Measurements from ENCODE around the gene TTC39B.
"Not testable (repeated sequence)": the region's sequence is repeated elsewhere in the genome, so short reads cannot be mapped to it uniquely, and the experiment has no call there.

The TTC39B gene

DNA sequence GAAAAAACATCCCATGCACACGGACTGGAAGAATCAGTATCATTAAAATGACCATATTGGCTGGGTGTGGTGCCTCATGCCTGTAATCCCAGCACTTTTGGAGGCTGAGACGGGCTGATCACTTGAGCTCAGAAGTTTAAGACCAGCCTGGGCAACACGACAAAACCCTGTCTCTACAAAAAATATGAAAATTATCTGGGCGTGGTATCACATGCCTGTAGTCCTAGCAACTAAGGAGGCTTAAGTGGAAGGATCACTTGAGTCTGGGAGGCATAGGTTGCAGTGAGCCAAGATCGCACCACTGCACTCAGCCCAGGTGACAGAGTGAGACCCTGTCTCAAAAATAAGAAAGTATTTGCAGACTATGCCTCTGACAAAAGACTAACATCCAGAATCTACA is 68.4 kb downstream of the TTC39B start:
- Histone ChIP-seq H3K9ac (no peak overlapping the region), H3K4me2 (ENCODE audit: low read length) (no peak overlapping the region), H3K9me3 (ENCODE audit: control insufficient read depth, low read length) (no peaks in the 10 kb centered on the region), H3K4me1 (no peaks in the 10 kb centered on the region), H3K27ac (no peak overlapping the region), H3K4me3 (ENCODE audit: low read depth, low read length) (no peak overlapping the region), H3K36me3 (ENCODE audit: control insufficient read depth, insufficient read depth, low read length) (no peaks in the 10 kb centered on the region), H3K79me2 (peaks cover 3% of the 10 kb centered on the region), H2AFZ (no peak overlapping the region), H3K27me3 (ENCODE audit: control insufficient read depth, insufficient read depth, low read length) (no peaks in the 10 kb centered on the region)
- TF ChIP-seq, protein P1, sequence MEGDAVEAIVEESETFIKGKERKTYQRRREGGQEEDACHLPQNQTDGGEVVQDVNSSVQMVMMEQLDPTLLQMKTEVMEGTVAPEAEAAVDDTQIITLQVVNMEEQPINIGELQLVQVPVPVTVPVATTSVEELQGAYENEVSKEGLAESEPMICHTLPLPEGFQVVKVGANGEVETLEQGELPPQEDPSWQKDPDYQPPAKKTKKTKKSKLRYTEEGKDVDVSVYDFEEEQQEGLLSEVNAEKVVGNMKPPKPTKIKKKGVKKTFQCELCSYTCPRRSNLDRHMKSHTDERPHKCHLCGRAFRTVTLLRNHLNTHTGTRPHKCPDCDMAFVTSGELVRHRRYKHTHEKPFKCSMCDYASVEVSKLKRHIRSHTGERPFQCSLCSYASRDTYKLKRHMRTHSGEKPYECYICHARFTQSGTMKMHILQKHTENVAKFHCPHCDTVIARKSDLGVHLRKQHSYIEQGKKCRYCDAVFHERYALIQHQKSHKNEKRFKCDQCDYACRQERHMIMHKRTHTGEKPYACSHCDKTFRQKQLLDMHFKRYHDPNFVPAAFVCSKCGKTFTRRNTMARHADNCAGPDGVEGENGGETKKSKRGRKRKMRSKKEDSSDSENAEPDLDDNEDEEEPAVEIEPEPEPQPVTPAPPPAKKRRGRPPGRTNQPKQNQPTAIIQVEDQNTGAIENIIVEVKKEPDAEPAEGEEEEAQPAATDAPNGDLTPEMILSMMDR (IDR thresholded peaks at IDR 0.05) = no peak

DNA sequence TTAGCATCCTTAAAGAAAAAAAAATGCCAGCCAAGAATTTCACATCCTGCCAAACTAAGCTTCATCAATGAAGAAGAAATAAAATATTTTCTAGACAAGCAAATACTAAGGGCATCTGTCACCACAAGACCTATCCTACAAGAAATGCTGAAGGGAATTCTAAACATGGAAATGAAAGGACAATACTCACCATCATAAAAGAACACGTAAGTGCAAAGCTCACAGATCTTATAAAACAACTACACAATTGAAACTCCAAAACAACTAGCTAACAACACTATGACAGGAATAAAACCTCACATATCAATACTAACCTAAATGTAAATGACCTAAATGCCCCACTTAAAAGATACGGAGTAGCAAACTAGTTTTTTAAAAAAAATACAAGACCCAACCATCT is 71.4 kb downstream of the TTC39B start:
- no peaks in the 10 kb centered on the region for H3K9me3 ChIP-seq (ENCODE audit: control insufficient read depth, low read length)

DNA sequence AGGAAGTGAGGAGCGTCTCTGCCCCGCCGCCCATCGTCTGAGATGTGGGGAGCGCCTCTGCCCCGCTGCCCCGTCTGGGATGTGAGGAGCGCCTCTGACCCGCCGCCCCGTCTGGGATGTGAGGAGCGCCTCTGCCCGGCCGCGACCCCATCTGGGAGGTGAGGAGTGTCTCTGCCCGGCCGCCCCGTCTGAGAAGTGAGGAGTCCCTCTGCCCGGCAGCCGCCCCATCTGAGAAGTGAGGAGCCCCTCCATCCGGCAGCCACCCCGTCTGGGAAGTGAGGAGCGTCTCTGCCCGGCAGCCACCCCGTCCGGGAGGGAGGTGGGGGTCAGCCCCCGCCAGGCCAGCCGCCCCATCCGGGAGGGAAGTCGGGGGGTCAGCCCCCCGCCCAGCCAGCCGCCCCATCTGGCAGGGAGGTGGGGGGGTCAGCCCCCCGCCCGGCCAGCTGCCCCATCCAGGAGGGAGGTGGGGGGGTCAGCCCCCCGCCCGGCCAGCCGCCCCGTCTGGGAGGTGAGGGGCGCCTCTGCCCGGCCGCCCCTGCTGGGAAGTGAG is 73.0 kb downstream of the TTC39B start:
- H3K9me3 ChIP-seq (ENCODE audit: control insufficient read depth, low read length); H3K36me3 ChIP-seq (ENCODE audit: control insufficient read depth, insufficient read depth, low read length); H3K27me3 ChIP-seq (ENCODE audit: control insufficient read depth, insufficient read depth, low read length); H3K79me2 ChIP-seq; H3K27ac ChIP-seq; H3K4me2 ChIP-seq (ENCODE audit: low read length); H2AFZ ChIP-seq; H3K4me3 ChIP-seq (ENCODE audit: low read depth, low read length); H3K9ac ChIP-seq; H3K4me1 ChIP-seq: not testable (repeated sequence)

More for the DNA sequence above, 71.4 kb downstream of the TTC39B start:
- no peak overlapping the region for H3K9ac ChIP-seq
- no peaks in the 10 kb centered on the region for H3K4me1 ChIP-seq
- no peaks in the 10 kb centered on the region for H3K36me3 ChIP-seq (ENCODE audit: control insufficient read depth, insufficient read depth, low read length)
- no peaks in the 10 kb centered on the region for H3K27me3 ChIP-seq (ENCODE audit: control insufficient read depth, insufficient read depth, low read length)
- H3K4me2 ChIP-seq (ENCODE audit: low read length) = no peak overlapping the region
- TF ChIP-seq, protein P1 (IDR thresholded peaks at IDR 0.05) = no peak
- no peak overlapping the region for H3K27ac ChIP-seq
- H2AFZ ChIP-seq = no peak overlapping the region
- peaks cover 3% of the 10 kb centered on the region for H3K79me2 ChIP-seq
- no peak overlapping the region for H3K4me3 ChIP-seq (ENCODE audit: low read depth, low read length)

DNA sequence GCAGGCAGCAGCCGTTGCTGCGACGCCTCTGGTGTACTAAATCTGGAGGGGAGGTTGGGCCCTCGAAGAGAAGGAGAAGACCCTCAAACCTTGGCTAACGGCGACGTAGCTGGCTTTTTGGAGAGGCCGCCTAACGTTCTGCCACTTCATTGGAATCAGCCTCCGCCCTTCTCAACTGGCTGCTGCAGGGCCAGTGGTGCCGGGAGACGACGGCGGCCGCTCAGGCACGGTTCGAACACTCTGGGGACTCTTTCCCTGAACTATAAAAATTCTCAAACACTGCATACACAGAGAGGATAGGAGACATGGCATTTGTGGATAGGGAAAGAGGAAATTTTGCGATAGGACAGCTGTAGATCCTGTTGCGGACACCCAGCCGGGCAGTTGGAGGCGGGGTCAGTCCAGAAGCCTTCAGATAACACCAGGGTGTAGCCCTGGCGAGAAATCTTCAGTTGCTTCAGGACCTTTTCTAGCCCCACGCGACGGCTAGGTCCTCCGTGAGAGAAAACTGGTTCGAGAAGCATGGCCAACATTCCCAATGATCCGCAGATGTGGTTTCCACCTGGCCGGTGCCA is 74.2 kb downstream of the TTC39B start:
- H3K4me2 ChIP-seq (ENCODE audit: low read length); H3K27me3 ChIP-seq (ENCODE audit: control insufficient read depth, insufficient read depth, low read length): not testable (repeated sequence)

DNA sequence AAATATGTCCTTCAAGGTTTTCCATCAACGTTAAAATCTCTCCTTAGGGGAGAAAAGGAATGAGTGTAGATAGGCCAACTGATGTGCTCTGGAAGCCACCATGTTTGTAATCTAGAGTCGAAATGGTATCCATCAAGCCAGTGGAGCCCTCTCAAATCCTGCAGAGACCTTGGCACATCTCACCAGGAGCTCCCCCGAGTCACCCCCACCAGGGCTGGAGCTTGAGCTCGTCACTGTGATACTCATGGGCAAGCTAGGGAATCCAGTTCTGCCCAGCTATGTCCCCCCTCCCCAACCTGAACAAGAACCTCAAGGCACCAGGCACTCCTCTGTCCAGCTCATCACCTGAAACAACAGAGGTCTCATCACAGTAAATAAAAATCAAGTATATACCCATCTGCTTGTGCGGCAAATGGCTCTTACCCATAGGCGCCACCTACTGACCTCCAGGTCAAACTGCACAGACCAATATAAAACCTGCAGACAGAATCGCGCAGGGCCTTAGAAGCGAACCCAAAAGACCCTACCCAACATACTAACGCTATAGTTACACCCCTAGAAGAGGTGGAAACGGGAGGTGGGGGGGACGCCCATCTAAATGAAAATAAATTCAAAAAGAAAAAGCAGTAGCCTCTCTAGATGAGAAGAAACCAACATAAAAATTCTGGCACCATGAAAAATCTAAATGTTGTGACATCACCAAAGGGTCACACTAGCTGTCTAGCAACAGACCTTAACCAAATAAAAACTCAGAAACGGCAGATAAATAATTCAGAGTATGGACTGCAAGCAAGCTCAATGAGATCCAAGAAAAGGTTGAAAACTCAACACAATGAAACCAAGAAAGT is 75.0 kb downstream of the TTC39B start:
- TF ChIP-seq, protein P1 (IDR thresholded peaks at IDR 0.05) = peak; percentile 35
- H3K4me1 ChIP-seq = no peaks in the 10 kb centered on the region
- no peaks in the 10 kb centered on the region for H3K9me3 ChIP-seq (ENCODE audit: control insufficient read depth, low read length)
- H3K27me3 ChIP-seq (ENCODE audit: control insufficient read depth, insufficient read depth, low read length) = no peaks in the 10 kb centered on the region
- peaks cover 2% of the 10 kb centered on the region for H3K79me2 ChIP-seq
- H3K27ac ChIP-seq = no peak overlapping the region
- H3K9ac ChIP-seq = no peak overlapping the region
- no peak overlapping the region for H2AFZ ChIP-seq
- no peak overlapping the region for H3K4me3 ChIP-seq (ENCODE audit: low read depth, low read length)
- H3K36me3 ChIP-seq (ENCODE audit: control insufficient read depth, insufficient read depth, low read length) = no peaks in the 10 kb centered on the region
- H3K4me2 ChIP-seq (ENCODE audit: low read length) = no peak overlapping the region

More for the DNA sequence above, 74.2 kb downstream of the TTC39B start:
- H3K4me1 ChIP-seq; H3K79me2 ChIP-seq; H3K4me3 ChIP-seq (ENCODE audit: low read depth, low read length); H3K36me3 ChIP-seq (ENCODE audit: control insufficient read depth, insufficient read depth, low read length); H3K9me3 ChIP-seq (ENCODE audit: control insufficient read depth, low read length); H3K27ac ChIP-seq; H2AFZ ChIP-seq; H3K9ac ChIP-seq: not testable (repeated sequence)
